ENCODE data around the gene FEV.

FEV gene

DNA sequence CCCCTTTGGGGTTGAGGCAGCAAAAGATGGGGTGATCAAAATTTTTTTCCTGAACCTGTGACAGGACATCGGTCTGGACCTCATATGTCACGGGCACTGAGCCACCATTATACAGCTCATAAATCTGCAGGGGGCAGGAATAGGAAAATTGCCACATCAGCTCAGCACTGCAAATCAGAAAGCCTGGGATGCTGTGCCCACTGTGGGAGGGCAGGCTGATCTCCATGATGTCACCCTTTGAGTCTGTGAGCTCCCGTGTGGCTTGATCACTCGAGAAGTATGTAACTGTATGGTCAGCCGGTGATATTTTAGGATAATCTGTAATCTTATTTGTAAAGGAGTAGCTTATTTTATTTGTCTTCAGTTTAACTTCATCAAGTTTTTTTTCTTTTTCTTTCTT, 25.9 kb upstream of the FEV start:
- Histone ChIP-seq H3K9ac (ENCODE audit: low read depth, low read length) (no peak overlapping the region), H4K20me1 (ENCODE audit: insufficient read depth, low read length) (peaks cover 5% of the 10 kb centered on the region; the same call in 1 of the 2 replicates), H3K4me2 (ENCODE audit: insufficient read depth, low read length) (no peak overlapping the region), H3K27me3 (ENCODE audit: insufficient read depth, low read length, poor library complexity) (no peaks in the 10 kb centered on the region), H3K27ac (ENCODE audit: low read length) (no peak overlapping the region), H2AFZ (ENCODE audit: low read depth, low read length) (no peak overlapping the region), H3K79me2 (ENCODE audit: insufficient read depth, low read length) (no peaks in the 10 kb centered on the region), H3K4me3 (ENCODE audit: low read depth in 1 of 2, low read length in 2 of 2) (no peak overlapping the region), H3K9me3 (ENCODE audit: insufficient read depth, low read length, severe bottlenecking) (no peaks in the 10 kb centered on the region), H3K4me1 (ENCODE audit: insufficient read depth, low read length) (no peaks in the 10 kb centered on the region), H3K36me3 (ENCODE audit: insufficient read depth, low read length) (no peaks in the 10 kb centered on the region)
- DNase-seq: no peak
- TF ChIP-seq EZH2 (IDR thresholded peaks at IDR 0.05; ENCODE audit: borderline replicate concordance, low read depth, low read length, severe bottlenecking): no peak
- TF ChIP-seq, protein P1, sequence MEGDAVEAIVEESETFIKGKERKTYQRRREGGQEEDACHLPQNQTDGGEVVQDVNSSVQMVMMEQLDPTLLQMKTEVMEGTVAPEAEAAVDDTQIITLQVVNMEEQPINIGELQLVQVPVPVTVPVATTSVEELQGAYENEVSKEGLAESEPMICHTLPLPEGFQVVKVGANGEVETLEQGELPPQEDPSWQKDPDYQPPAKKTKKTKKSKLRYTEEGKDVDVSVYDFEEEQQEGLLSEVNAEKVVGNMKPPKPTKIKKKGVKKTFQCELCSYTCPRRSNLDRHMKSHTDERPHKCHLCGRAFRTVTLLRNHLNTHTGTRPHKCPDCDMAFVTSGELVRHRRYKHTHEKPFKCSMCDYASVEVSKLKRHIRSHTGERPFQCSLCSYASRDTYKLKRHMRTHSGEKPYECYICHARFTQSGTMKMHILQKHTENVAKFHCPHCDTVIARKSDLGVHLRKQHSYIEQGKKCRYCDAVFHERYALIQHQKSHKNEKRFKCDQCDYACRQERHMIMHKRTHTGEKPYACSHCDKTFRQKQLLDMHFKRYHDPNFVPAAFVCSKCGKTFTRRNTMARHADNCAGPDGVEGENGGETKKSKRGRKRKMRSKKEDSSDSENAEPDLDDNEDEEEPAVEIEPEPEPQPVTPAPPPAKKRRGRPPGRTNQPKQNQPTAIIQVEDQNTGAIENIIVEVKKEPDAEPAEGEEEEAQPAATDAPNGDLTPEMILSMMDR (IDR thresholded peaks at IDR 0.05; ENCODE audit: borderline replicate concordance, extremely low read depth, low read length, poor library complexity, severe bottlenecking): no peak
- ATAC-seq (ENCODE audit: insufficient read depth, low read depth): no peak

DNA sequence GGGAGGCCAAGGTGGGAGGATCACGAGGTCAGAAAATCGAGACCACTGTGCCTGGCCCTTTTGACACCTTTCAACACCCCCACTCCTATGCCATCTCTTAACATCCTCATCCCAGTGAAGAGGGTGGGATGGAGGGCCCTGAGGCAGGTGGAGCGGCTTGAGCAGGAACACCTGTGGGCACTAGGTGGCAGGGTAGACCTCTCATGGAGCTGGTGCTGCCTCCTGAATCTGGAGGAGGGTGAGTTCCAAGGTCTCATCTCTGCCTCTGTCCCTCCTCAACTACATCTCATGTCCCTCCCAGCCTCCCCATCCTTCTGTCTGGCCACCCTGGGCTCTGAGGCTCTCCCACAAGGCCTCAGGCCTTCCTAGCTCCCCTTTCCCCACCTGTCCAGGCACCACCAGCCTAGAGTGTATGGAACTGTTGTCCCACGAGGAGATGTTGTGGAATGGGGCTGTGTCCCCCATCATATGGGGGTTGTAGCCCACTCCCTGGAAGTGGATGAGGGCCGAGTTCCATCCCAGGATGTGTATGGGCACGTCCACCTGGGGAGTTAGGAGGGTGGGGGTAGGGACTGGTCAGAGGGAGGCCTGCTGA, 25.3 kb upstream of the FEV start:
- H3K36me3 ChIP-seq (ENCODE audit: insufficient read depth, low read length): no peaks in the 10 kb centered on the region
- H3K79me2 ChIP-seq (ENCODE audit: insufficient read depth, low read length): no peaks in the 10 kb centered on the region
- no peaks in the 10 kb centered on the region for H3K9me3 ChIP-seq (ENCODE audit: insufficient read depth, low read length, severe bottlenecking)
- peaks cover 5% of the 10 kb centered on the region; the same call in 1 of the 2 replicates for H4K20me1 ChIP-seq (ENCODE audit: insufficient read depth, low read length)
- no peak overlapping the region for H3K9ac ChIP-seq (ENCODE audit: low read depth, low read length)
- no peak overlapping the region for H3K27ac ChIP-seq (ENCODE audit: low read length)
- TF ChIP-seq, protein P1 (IDR thresholded peaks at IDR 0.05; ENCODE audit: borderline replicate concordance, extremely low read depth, low read length, poor library complexity, severe bottlenecking): peak; percentile 65
- no peak for TF ChIP-seq EZH2 (IDR thresholded peaks at IDR 0.05; ENCODE audit: borderline replicate concordance, low read depth, low read length, severe bottlenecking)
- H3K4me1 ChIP-seq (ENCODE audit: insufficient read depth, low read length): no peaks in the 10 kb centered on the region
- DNase-seq (no peak), ATAC-seq (ENCODE audit: insufficient read depth, low read depth) (peak; percentile 67; the same call in 2 of the 3 replicates)
- no peak overlapping the region for H3K4me3 ChIP-seq (ENCODE audit: low read depth in 1 of 2, low read length in 2 of 2)
- no peak overlapping the region for H3K4me2 ChIP-seq (ENCODE audit: insufficient read depth, low read length)
- no peaks in the 10 kb centered on the region for H3K27me3 ChIP-seq (ENCODE audit: insufficient read depth, low read length, poor library complexity)
- no peak overlapping the region for H2AFZ ChIP-seq (ENCODE audit: low read depth, low read length)

DNA sequence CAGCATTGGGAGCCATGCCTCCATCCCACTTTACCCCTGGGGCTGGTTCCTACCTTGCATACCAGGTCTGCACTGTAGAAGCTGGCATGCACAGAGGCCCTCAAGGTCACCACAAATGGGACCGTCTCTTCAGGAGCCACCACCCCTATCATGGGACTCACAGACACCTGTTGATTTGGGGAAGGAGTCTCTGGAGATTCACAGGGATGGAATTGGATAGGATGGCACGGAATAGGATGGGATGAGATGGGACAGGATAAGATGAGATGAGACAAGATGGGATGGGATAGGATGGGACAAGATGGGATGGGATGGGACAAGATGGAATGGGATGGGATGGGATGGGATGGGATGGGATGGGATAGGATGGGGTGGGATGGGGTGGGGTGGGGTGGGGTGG, 24.3 kb upstream of the FEV start:
- no peak overlapping the region for H3K27ac ChIP-seq (ENCODE audit: low read length)
- no peaks in the 10 kb centered on the region for H3K79me2 ChIP-seq (ENCODE audit: insufficient read depth, low read length)
- H3K9ac ChIP-seq (ENCODE audit: low read depth, low read length): no peak overlapping the region
- no peak overlapping the region for H3K4me3 ChIP-seq (ENCODE audit: low read depth in 1 of 2, low read length in 2 of 2)
- no peak overlapping the region for H2AFZ ChIP-seq (ENCODE audit: low read depth, low read length)
- no peak for TF ChIP-seq EZH2 (IDR thresholded peaks at IDR 0.05; ENCODE audit: borderline replicate concordance, low read depth, low read length, severe bottlenecking)
- TF ChIP-seq, protein P1 (IDR thresholded peaks at IDR 0.05; ENCODE audit: borderline replicate concordance, extremely low read depth, low read length, poor library complexity, severe bottlenecking): no peak
- DNase-seq (no peak), ATAC-seq (ENCODE audit: insufficient read depth, low read depth) (no peak)
- no peak overlapping the region for H3K4me2 ChIP-seq (ENCODE audit: insufficient read depth, low read length)
- no peaks in the 10 kb centered on the region for H3K9me3 ChIP-seq (ENCODE audit: insufficient read depth, low read length, severe bottlenecking)
- H3K36me3 ChIP-seq (ENCODE audit: insufficient read depth, low read length): no peaks in the 10 kb centered on the region
- H3K4me1 ChIP-seq (ENCODE audit: insufficient read depth, low read length): no peaks in the 10 kb centered on the region
- peaks cover 5% of the 10 kb centered on the region; the same call in 1 of the 2 replicates for H4K20me1 ChIP-seq (ENCODE audit: insufficient read depth, low read length)
- H3K27me3 ChIP-seq (ENCODE audit: insufficient read depth, low read length, poor library complexity): no peaks in the 10 kb centered on the region

Data from DND-41 (cell line).